K562 (cell line): ENCODE data around the gene NFKBIB. TPM values are rescaled to one million over a fixed set of nuclear protein-coding genes. Genes with fewer than 3 reads are reported as not detected.

Experiments used
- ATAC-seq: fragments of 200-7000 bp; cut with Tn5 transposase; 3 replicates; pipeline ENCODE4 v1.9.1; 2020; ENCODE audit warnings: moderate library complexity
- BruUV-seq: library from RNA; stranded (reverse); fragments of 400-500 nt; replicated peaks from 2 replicates; lab custom pipeline; 2021; lab: Mats Ljungman, UMichigan
- CTCF ChIA-PET: fragments of 300-600 bp; formaldehyde crosslinking; extraction: SDS; loops from one replicate; lab custom pipeline; 2021; ENCODE audit warnings: low intra/inter-chr PET ratio; lab: Yijun Ruan, JAX
- POLR2A ChIA-PET: fragments of 300-600, 350-650 bp; sonication (Branson Sonifier 250); formaldehyde crosslinking; extraction: SDS; loops from one replicate; lab custom pipeline; 2021; ENCODE audit warnings: antibody characterized with exemption, inconsistent platforms; lab: Yijun Ruan, JAX
- DNase-seq, 4 experiments: peaks; one replicate each; pipeline versions ENCODE4 v3.0.0 to v3.0.0-alpha.2; 2011 to 2018; ENCODE audit warnings: low spot score in 3 of 4, mixed read lengths in 3 of 4; ENCODE audit errors: extremely low read depth in 1 of 4
- FAIRE-seq: peaks from 2 replicates; lab custom pipeline; 2011; peaks lifted over from hg19 to GRCh38; lab: Jason Lieb, UNC
- H2AFZ ChIP-seq: 2 replicates; pipeline ENCODE4 v1.6.0; 2011; ENCODE audit warnings: low read depth, low read length, control low read depth, inconsistent platforms
- H3K27ac ChIP-seq: fragments of 200-600 bp; 3 replicates; pipeline ENCODE4 v1.8.0; 2011; ENCODE audit warnings: low read depth, mild to moderate bottlenecking, control low read depth, inconsistent platforms, low read length, moderate library complexity, mixed read lengths; ENCODE audit errors: extremely low read depth
- H3K27me3 ChIP-seq, 2 experiments: fragments of 300-600 bp in 1 of 2; 2 replicates in 1 of 2; 3 replicates in 1 of 2; pipeline versions ENCODE4 v1.6.0 to v1.8.0; 2011; ENCODE audit warnings: inconsistent platforms in 2 of 2, low read length in 2 of 2, mild to moderate bottlenecking in 1 of 2, mixed read lengths in 1 of 2, moderate library complexity in 1 of 2; ENCODE audit not compliant: control insufficient read depth in 2 of 2, insufficient read depth in 2 of 2
- H3K36me3 ChIP-seq: fragments of 300-600 bp; 3 replicates; pipeline ENCODE4 v1.8.0; 2011; ENCODE audit warnings: mild to moderate bottlenecking, low read length, inconsistent platforms; ENCODE audit not compliant: control insufficient read depth, insufficient read depth
- H3K4me1 ChIP-seq, 2 experiments: fragments of 200-600 bp in 1 of 2; replicated peaks in 1 of 2; 2 replicates in 1 of 2; 3 replicates in 1 of 2; pipeline versions ENCODE4 v1.5.1 to v1.8.0; 2011; ENCODE audit warnings: inconsistent platforms in 2 of 2, low read length in 2 of 2, mild to moderate bottlenecking in 1 of 2, mixed read lengths in 1 of 2, moderate library complexity in 1 of 2; ENCODE audit not compliant: control insufficient read depth in 2 of 2, insufficient read depth in 2 of 2
- H3K4me2 ChIP-seq: 2 replicates; pipeline ENCODE4 v1.6.1; 2011; ENCODE audit warnings: low read length, control low read depth, inconsistent platforms, mixed read lengths; ENCODE audit not compliant: insufficient read depth
- H3K4me3 ChIP-seq: fragments of 200-600 bp; sonication (generic), shearing (Covaris generic); 2 replicates; pipeline ENCODE4 v1.5.1; 2016; ENCODE audit warnings: control low read depth, inconsistent platforms
- H3K79me2 ChIP-seq: fragments of 200-600 bp; 3 replicates; pipeline ENCODE4 v1.8.0; 2011; ENCODE audit warnings: low read length, inconsistent platforms; ENCODE audit not compliant: control insufficient read depth, insufficient read depth
- H3K9ac ChIP-seq, 2 experiments: 2 replicates each; pipeline versions ENCODE4 v1.6.0 to v1.6.1; 2011; ENCODE audit warnings: low read depth in 2 of 2, low read length in 2 of 2, control low read depth in 1 of 2, inconsistent platforms in 1 of 2, mild to moderate bottlenecking in 1 of 2, mixed read lengths in 1 of 2; ENCODE audit not compliant: insufficient read depth in 1 of 2
- H3K9me1 ChIP-seq: one replicate; pipeline ENCODE4 v1.6.0; 2011; ENCODE audit warnings: inconsistent platforms, mild to moderate bottlenecking, low read length, moderate library complexity; ENCODE audit not compliant: control insufficient read depth, insufficient read depth
- H3K9me3 ChIP-seq: replicated peaks from 2 replicates; pipeline ENCODE4 v1.5.1; 2011; ENCODE audit warnings: low read depth, low read length, inconsistent platforms; ENCODE audit not compliant: control insufficient read depth, insufficient read depth
- H4K20me1 ChIP-seq: replicated peaks from 2 replicates; pipeline ENCODE4 v1.6.1; 2011; ENCODE audit warnings: low read length, inconsistent platforms, mixed read lengths; ENCODE audit not compliant: control insufficient read depth, insufficient read depth
- ATF1 ChIP-seq, 2 experiments: fragments of 450-650 bp in 1 of 2; IDR thresholded peaks; 2 replicates each; pipeline ENCODE4 v1.6.1; 2016; ENCODE audit warnings: missing compliant biosample characterization in 1 of 2, missing genetic modification characterization in 1 of 2
- BCOR ChIP-seq: fragments of 450-650 bp; IDR thresholded peaks from 2 replicates; pipeline ENCODE4 v1.6.1; 2016
- CBX3 ChIP-seq, 2 experiments: IDR thresholded peaks; 1 replicate in 1 of 2; 2 replicates in 1 of 2; pipeline ENCODE4 v1.6.1; 2012; ENCODE audit warnings: inconsistent platforms in 2 of 2, low read length in 2 of 2, borderline replicate concordance in 1 of 2, control low read depth in 1 of 2
- ETV6 ChIP-seq, 3 experiments: fragments of 150-350 bp in 1 of 3; sonication (generic) in 1 of 3; formaldehyde crosslinking in 1 of 3; IDR thresholded peaks; 2 replicates each; pipeline versions ENCODE4 v1.6.1 to v1.8.0; 2014 to 2022; ENCODE audit warnings: borderline replicate concordance in 2 of 3, low read depth in 2 of 3, antibody characterized with exemption in 1 of 3, low read length in 1 of 3, mild to moderate bottlenecking in 1 of 3, missing genetic modification reagents in 1 of 3
- HDAC3 ChIP-seq: fragments of 450-650 bp; IDR thresholded peaks from 2 replicates; pipeline ENCODE4 v1.6.1; 2018; ENCODE audit warnings: borderline replicate concordance, mild to moderate bottlenecking, moderate library complexity; ENCODE audit not compliant: partially characterized antibody
- HNRNPL ChIP-seq: fragments of 200-400 bp; formaldehyde crosslinking; IDR thresholded peaks from 2 replicates; pipeline ENCODE4 v1.6.1; 2017; ENCODE audit warnings: low read depth, mild to moderate bottlenecking, low read length
- TRIM28 ChIP-seq: fragments of 450-650 bp; IDR thresholded peaks from 2 replicates; pipeline ENCODE4 v1.6.1; 2017
- XRCC5 ChIP-seq: fragments of 200-400 bp; formaldehyde crosslinking; IDR thresholded peaks from 2 replicates; pipeline ENCODE4 v1.6.1; 2017; ENCODE audit warnings: low read depth, mild to moderate bottlenecking, low read length
- WGBS: fragments of 100-300 bp; shearing (Covaris generic); methylation state at CpG from one replicate; pipeline ENCODE4 v1.1.6; 2016; ENCODE audit warnings: low coverage, mixed read lengths; ENCODE audit not compliant: insufficient coverage; ENCODE audit errors: missing lambda C conversion rate; 5-methylcytosine and 5-hydroxymethylcytosine counted together
- in situ Hi-C: fragments of 300-500 bp; cut with MboI; formaldehyde crosslinking; loops from 4 replicates; pipeline ENCODE4 v1.15.0; 2018; ENCODE audit warnings: inconsistent platforms, mixed read lengths
- intact Hi-C: fragments of 100-400 bp; cut with micrococcal nuclease; formaldehyde crosslinking; loops from 2 replicates; pipeline ENCODE4 v1.14.2; 2022
- polyA plus RNA-seq, 8 experiments: library from polyadenylated mRNA; depleted of rRNA in 4 of 8; stranded (reverse) in 5 of 8; unstranded in 3 of 8; fragments of >200 nt; fragmentation: Nextera tagmentation in 2 of 8; fragmentation: Illumina TruSeq in 1 of 8; extraction: Ambion mirVana in 2 of 8; extraction: Trizol in 1 of 8; gene quantifications; 2 replicates each; pipeline versions ENCODE4 v1.2.1 to v1.2.3, GENCODE V29; 2011 to 2014; ENCODE audit warnings: inconsistent platforms in 1 of 8, missing spikeins in 1 of 8
- total RNA-seq, 7 experiments: library from RNA; depleted of rRNA in 6 of 7; stranded (reverse); fragments of >200 nt in 6 of 7; fragmentation: Illumina TruSeq in 2 of 7; extraction: Trizol in 2 of 7; gene quantifications; 2 replicates each; pipeline versions ENCODE4 v1.2.1 to v1.2.3, GENCODE V29; 2011 to 2021; ENCODE audit warnings: low replicate concordance in 1 of 7
- TF ChIP-seq, protein P1 (sequence below), 2 experiments: IDR thresholded peaks in 1 of 2; conservative IDR thresholded peaks in 1 of 2; 2 replicates each; pipeline ENCODE4 v1.6.1; 2016; ENCODE audit warnings: low read depth in 2 of 2, mild to moderate bottlenecking in 1 of 2, missing compliant biosample characterization in 1 of 2, missing genetic modification characterization in 1 of 2, moderate library complexity in 1 of 2
- TF ChIP-seq, protein P2 (sequence below): fragments of 450-650 bp; conservative IDR thresholded peaks from 2 replicates; pipeline ENCODE4 v1.6.1; 2016; ENCODE audit warnings: missing genetic modification characterization, low read depth, mild to moderate bottlenecking, missing compliant biosample characterization, moderate library complexity
- TF ChIP-seq, protein P3 (sequence below): IDR thresholded peaks from 2 replicates; pipeline ENCODE4 v1.6.1; 2016; ENCODE audit warnings: missing genetic modification characterization, missing compliant biosample characterization
- TF ChIP-seq, protein P4 (sequence below): sonication (generic); formaldehyde crosslinking; IDR thresholded peaks from 2 replicates; pipeline ENCODE4 v1.9.0; 2022; ENCODE audit warnings: mild to moderate bottlenecking, missing genetic modification reagents
- TF ChIP-seq, protein P5 (sequence below): fragments of 450-650 bp; IDR thresholded peaks from 2 replicates; pipeline ENCODE4 v1.7.0; 2016; ENCODE audit warnings: borderline replicate concordance

The NFKBIB gene
- total and polyA plus RNA-seq, 9 of the 15 experiments (the other 6 are each of a cell fraction or from before 2014, with no cell fraction given) = 1.5 to 44.9 (median 10.4) TPM

DNA sequence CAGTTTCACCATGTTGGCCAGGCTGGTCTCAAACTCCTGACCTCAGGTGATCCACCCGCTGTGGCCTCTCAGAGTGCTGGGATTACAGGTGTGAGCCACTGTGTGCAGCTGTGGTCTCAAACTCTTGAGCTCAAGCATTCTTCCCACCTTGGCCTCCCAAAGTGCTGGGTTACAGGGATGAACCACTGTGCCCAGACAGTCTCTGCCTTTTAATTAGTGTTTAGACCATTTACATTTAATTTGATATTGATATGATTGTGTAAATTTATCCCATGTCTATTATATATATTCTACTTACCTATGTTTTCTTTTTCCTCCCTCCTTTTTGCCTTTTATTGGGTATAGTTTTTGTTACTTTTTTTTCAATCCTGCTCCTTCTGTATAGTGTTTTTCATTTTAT, 1.9 kb downstream of the NFKBIB start:
- Histone ChIP-seq H3K4me1 (peaks cover 11 to 22% of the 10 kb centered on the region in 2 experiments), H3K27ac (no peak overlapping the region), H3K79me2 (peaks cover 30% of the 10 kb centered on the region), H3K4me3 (no peak overlapping the region), H4K20me1 (no peaks in the 10 kb centered on the region), H3K36me3 (peaks cover 21% of the 10 kb centered on the region; the same call in 1 of the 3 replicates), H3K27me3 (no peaks in the 10 kb centered on the region), H3K9me1 (no peaks in the 10 kb centered on the region), H2AFZ (no peak overlapping the region), H3K9ac (no peak overlapping the region), H3K9me3 (no peaks in the 10 kb centered on the region), H3K4me2 (no peak overlapping the region)
- WGBS = 93% methylated on average over 1 of the region's 1 CpG
- POLR2A ChIA-PET = interaction anchor here (0.8 kb wide), 1 partner anchor 168 kb away, joined by 4 read pairs; no protein-coding TSS in a partner anchor
- no TSS peak for BruUV-seq
- ATAC-seq = no peak
- CTCF ChIA-PET = no interaction called here
- no peak for DNase-seq
- intact Hi-C loops (no loop called here), in situ Hi-C loops (no loop called here)
- no peak for FAIRE-seq
- TF ChIP-seq ETV6 (IDR thresholded peaks at IDR 0.05; ENCODE audit: borderline replicate concordance in 1 of 2, low read depth in 2 of 2, low read length in 1 of 2) = no peak
- no peak for TF ChIP-seq ETV6 (CRISPR knock-in tag; IDR thresholded peaks at IDR 0.05; ENCODE audit: borderline replicate concordance)
- TF ChIP-seq, protein P1, sequence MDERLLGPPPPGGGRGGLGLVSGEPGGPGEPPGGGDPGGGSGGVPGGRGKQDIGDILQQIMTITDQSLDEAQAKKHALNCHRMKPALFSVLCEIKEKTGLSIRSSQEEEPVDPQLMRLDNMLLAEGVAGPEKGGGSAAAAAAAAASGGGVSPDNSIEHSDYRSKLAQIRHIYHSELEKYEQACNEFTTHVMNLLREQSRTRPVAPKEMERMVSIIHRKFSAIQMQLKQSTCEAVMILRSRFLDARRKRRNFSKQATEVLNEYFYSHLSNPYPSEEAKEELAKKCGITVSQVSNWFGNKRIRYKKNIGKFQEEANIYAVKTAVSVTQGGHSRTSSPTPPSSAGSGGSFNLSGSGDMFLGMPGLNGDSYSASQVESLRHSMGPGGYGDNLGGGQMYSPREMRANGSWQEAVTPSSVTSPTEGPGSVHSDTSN (CRISPR knock-in tag; IDR thresholded peaks at IDR 0.05; ENCODE audit: low read depth) = no peak
- TF ChIP-seq, protein P1 (tag; conservative IDR thresholded peaks at IDR 0.05; ENCODE audit: low read depth) = no peak
- no peak for TF ChIP-seq ATF1 (CRISPR knock-in tag; IDR thresholded peaks at IDR 0.05)
- TF ChIP-seq ATF1 (tag; IDR thresholded peaks at IDR 0.05) = no peak
- no peak for TF ChIP-seq XRCC5
- TF ChIP-seq, protein P2, sequence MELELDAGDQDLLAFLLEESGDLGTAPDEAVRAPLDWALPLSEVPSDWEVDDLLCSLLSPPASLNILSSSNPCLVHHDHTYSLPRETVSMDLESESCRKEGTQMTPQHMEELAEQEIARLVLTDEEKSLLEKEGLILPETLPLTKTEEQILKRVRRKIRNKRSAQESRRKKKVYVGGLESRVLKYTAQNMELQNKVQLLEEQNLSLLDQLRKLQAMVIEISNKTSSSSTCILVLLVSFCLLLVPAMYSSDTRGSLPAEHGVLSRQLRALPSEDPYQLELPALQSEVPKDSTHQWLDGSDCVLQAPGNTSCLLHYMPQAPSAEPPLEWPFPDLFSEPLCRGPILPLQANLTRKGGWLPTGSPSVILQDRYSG (tag) = no peak
- TF ChIP-seq, protein P3, sequence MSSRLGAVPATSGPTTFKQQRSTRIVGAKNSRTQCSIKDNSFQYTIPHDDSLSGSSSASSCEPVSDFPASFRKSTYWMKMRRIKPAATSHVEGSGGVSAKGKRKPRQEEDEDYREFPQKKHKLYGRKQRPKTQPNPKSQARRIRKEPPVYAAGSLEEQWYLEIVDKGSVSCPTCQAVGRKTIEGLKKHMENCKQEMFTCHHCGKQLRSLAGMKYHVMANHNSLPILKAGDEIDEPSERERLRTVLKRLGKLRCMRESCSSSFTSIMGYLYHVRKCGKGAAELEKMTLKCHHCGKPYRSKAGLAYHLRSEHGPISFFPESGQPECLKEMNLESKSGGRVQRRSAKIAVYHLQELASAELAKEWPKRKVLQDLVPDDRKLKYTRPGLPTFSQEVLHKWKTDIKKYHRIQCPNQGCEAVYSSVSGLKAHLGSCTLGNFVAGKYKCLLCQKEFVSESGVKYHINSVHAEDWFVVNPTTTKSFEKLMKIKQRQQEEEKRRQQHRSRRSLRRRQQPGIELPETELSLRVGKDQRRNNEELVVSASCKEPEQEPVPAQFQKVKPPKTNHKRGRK = no peak
- no peak for TF ChIP-seq HNRNPL
- TF ChIP-seq, protein P4, sequence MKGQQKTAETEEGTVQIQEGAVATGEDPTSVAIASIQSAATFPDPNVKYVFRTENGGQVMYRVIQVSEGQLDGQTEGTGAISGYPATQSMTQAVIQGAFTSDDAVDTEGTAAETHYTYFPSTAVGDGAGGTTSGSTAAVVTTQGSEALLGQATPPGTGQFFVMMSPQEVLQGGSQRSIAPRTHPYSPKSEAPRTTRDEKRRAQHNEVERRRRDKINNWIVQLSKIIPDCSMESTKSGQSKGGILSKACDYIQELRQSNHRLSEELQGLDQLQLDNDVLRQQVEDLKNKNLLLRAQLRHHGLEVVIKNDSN (CRISPR knock-in tag) = no peak
- TF ChIP-seq TRIM28 = 0 out of 2 replicates have a peak, but pooled peaks have one; percentile 60
- TF ChIP-seq, protein P5, sequence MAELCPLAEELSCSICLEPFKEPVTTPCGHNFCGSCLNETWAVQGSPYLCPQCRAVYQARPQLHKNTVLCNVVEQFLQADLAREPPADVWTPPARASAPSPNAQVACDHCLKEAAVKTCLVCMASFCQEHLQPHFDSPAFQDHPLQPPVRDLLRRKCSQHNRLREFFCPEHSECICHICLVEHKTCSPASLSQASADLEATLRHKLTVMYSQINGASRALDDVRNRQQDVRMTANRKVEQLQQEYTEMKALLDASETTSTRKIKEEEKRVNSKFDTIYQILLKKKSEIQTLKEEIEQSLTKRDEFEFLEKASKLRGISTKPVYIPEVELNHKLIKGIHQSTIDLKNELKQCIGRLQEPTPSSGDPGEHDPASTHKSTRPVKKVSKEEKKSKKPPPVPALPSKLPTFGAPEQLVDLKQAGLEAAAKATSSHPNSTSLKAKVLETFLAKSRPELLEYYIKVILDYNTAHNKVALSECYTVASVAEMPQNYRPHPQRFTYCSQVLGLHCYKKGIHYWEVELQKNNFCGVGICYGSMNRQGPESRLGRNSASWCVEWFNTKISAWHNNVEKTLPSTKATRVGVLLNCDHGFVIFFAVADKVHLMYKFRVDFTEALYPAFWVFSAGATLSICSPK = no peak
- peak; percentile 25; the same call in 1 of the 2 replicates for TF ChIP-seq BCOR
- TF ChIP-seq CBX3 (IDR thresholded peaks at IDR 0.05; ENCODE audit: borderline replicate concordance in 1 of 2, low read length in 2 of 2) = peak in 1 of 2 experiments; percentile 47; a peak in 1 of 3 replicates
- no peak for TF ChIP-seq HDAC3
